HG02588 (cell line): ENCODE data around the gene STX8.

Experiments used
- ATAC-seq: cut with Tn5 transposase; IDR thresholded peaks from one replicate; pipeline ENCODE4 v1.9.1; 2021; ENCODE audit warnings: mild to moderate bottlenecking, moderate library complexity; ENCODE audit not compliant: unreplicated experiment

The STX8 gene

DNA sequence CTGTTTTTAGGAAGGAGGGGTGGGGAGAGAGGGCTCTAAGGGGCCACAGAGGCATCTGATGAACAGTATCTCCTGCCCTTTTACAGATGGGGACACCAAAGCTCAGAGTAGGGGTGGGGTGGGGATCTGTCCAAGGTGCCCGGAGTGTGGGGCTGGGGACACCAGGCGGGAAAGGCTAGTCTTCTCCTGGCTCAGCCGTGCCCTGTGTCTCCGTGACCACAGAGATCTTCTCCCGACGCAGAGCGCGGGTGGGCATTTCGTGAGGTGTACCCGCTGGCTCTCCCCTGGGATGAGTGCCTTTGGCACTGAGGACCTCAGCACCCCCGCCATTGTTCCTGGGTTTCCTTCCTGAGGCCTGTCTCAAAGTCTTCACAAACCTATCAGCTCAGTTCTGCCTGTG, 344.8 kb downstream of the STX8 start:
- ATAC-seq, result no peak

DNA sequence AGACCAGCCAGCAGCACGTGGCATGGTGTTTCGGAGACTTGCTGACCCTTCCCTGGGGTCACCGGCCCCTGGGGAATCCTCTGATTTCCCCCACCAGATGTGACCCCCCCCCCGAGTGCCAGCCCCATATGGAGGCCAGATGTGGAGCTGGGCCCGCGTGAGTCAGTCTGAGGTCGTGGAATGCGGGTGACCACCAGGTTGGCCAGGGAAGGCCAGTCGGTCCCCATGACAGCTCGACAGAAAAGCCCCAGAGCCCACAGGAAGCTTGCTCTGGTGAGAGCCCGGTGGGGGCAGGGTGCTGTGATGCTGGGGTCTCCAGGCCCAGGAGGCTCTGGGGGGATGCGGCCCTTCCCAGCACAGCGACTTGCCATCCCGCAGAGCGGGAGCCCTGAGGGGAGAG, 345.3 kb downstream of the STX8 start:
- no peak for ATAC-seq

DNA sequence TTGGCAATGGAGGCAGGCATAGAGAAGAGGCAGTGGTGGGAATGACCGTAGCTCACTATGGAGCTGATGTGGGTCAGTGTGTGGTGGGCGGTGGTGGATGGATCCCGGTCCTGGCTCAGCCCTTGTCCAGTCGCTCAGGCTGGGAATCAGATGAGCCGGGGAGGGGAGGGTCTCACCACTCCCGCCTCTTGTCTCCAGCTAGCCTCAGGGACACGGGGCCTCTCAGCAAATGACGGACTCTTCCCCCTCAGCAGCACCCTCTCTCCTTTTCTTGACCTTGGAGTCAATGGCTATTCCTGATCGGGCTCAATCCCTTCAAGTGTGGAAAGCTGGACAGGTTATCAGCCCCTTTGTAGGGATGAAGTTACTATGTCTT, 345.8 kb downstream of the STX8 start:
- no peak for ATAC-seq

DNA sequence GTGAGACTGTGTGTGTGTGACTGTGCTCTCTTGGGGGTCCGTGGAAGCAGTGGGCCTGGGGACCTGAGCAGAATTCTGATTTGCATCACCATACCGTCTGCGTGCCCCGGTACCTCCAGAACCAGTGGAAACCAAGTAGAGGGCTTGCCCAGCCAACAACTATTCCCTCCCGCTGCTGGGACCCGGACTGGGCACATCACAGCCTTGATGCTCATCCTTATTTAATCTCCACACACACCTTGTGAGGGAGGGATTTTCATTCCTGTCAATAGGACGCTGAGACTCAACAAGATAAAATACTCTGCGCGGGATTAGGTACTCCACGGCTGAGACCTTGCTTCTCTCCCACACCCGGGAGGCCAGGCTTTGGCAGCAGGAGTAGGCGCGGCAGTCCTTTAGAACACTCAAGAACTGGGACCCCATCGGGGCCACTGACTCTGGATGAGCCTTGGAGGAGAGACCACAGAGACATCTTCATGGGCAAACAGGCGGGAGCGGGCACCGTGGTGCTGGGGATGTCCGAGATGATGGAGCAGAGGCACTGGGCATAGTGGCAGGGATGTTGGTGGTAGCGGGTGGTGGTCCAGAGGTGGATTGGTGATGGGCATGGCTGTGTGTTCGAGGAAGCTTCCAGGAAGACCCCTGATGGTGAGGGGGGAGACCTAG, 346.3 kb downstream of the STX8 start:
- no peak for ATAC-seq

DNA sequence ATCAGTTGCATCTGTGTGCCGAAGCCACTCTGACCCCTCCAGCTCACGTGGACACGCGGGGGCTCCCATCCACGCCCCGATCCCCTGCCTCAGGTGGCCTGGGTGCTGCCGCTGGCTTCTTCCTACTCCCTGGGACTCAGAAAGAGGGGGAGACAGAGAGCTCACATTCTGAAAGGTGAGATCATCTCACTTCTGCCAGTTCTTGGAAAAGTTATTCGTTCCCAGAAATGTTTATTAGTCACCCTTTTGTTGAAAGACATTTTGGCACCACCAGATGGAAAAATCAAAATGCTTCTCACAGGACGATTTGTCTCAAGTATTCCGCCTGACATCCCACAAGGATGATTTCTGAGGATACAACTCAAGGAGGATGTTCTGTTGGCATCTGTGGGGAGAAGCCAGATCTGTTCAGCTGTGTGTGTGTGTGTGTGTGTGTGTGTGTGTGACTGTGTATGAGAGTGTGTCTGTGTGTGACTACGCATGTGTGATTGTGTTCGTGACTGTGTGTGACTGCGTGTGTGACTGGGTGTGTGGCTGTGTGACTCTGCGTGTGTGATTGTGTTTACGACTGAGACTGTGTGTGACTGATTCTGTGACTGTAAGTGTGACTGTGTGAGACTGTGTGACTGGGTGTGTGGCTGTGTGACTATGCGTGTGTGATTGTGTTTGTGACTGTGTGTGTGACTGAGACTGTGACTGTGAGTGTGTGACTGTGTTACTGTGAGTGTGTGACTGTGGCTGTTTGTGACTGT, 347.0 kb downstream of the STX8 start:
- no peak for ATAC-seq

DNA sequence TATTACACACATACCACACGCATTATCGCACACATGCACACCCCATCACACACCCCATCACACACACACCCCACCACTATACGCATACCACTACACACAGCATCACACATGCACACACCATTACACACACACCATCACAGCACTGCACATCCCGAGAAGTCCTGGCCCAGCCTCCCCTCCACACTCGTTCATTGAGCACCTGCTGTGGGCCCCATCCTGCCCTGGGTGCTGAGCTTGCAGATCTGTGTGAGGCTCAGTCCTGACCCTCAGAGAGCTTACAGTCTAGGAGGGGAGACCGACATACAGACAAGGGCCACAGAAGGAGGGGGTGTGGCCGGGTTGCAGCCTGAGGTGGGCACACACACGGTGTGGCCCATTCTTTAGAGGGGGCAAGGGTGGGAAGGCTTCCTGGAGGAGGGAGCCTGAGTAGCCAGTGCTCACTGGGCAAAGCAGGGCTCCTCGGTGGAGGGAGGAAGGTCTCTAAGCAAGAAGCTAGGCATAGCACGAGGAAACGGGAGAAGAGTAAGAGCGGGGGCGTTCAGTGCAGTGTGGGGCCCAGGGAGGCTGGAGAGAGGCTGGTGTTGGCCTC, 347.7 kb downstream of the STX8 start:
- no peak for ATAC-seq

DNA sequence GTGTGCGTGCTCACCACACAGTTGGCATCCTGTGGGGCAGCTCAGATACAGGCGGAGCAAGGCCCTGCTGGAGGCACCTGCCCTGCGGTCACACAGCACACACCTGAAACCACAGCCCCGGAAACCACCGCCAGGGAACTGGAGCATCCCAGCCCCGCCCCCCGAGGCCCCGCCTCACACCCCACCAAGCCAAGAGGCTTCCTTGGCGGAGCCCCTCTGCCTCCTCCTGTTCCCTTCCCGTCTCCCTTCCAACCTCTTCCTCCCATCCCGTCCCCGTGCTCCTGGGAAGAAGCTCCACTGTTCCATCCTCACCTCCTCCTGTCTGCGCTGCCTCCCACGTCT, 348.9 kb downstream of the STX8 start:
- no peak for ATAC-seq

DNA sequence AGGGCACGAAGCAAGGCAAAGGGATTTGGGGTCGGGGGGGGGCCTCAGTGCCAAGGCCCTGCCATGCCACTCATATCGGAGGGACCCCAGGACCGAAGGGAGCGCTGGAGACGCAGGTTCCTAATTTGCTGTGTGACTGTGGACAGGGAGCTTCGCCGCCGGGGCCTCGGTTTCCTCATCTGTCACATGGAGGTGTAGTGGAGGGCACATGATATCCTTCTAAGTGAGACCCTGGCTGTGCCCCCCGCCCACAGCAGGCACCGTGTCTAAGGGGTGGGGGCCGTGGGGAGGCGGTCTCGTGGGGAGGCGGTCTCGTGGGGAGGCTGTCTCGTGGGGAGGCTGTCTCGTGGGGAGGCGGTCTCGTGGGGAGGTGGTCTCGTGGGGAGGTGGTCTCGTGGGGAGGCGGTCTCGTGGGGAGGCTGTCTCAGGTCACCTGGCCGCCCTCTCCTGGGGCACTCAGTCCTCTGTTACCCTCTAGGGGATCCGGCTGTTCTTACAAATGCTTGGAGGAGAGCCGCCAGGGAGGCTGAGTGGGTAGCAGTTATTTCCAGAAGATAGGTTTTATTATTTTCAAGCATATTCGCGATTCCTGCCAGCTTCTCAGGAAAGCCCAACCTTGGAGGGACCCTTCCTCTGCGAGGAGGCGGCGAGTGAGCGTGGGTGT, 349.4 kb downstream of the STX8 start:
- ATAC-seq, result no peak

DNA sequence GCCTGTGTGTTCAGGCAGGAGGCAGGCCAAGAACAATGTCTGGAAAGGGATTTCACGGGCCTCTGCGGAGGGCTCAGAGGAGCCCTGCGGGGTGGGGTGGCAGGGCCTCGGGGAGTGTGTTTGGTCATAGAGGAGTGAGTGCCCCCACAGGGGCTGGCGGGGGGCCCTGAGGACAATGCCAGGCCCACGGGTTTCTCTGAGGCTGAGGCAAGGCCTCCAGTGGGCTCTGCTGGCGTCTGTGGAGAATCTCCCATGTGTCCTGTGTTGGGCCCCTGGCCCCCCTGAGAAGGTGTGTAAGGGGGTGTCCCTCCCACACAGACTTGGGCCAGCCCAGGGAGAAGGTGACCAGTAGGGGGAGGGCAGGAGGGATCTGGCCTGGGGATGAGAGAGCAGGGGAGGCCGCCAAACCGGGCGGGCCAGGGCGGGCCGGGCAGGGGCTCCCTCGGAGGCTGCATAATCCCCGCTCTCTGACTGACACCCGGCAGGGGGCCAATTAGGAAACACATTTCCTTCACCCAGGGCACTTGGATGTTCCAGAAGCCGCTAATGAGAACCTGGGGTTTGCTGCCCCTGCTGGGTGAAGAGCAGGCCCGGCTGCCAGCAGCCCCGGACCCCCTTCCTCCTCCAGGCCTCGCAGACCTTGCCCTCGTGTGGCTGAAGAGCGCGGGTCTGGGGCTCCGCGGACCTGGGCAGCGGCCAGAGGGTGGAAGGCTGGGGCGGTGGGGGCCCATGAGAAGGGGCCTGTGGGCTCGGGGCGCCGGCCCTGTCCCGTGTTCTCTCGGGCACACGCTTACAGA, 350.1 kb downstream of the STX8 start:
- no peak for ATAC-seq

DNA sequence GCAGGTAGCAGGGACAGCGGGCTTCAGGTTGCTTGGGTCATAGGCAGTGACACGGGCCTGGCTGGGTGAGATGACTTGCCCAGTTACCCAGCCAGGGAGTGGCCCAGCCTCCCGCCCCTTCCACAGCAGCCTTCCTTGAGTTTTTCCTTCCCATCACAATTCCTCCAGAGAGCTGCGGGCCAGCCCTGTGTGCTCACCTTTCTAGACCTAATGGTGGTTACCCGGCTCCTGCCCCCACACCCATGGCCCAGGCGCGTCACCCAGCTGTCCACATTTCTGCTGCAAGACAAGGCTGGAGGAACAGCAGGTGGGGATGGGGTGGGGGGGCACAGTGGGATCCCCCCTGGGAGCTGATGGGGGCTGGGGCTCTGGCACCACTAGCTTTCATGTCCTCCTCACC, 351.1 kb downstream of the STX8 start:
- no peak for ATAC-seq

DNA sequence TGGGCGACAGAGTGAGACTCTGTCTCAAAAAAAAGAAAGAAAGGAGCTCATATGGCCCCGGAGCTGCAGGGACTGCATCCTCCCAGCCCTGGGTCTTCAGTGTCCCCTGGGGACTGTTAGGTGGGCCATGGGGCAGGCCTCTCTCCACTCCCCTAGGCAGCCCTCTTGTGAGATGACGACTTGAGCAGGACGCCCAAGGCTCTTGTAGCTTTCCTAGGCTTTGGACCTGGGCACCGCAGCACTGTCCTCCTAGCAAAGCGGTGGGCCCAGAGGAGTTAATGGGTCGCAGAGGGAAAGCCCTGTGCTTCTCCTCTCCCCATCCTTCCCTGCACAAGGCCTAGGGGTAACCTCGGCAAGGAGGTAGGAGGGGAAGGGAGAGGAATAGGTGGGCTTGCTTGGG, 352.1 kb downstream of the STX8 start:
- no peak for ATAC-seq

DNA sequence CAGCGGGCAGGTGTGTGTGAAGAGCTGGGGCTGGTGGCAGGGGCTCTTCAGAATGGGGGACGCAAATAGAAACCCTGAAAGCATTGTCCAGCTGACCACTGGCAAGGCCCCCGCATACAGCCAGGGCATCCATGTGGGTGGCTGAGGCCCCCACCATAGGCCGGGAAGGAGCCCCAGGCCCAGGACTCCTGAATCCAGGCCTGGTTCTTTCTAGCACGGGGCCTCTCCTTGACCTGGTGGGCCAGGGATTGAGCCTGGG, 353.8 kb downstream of the STX8 start:
- ATAC-seq, result no peak

DNA sequence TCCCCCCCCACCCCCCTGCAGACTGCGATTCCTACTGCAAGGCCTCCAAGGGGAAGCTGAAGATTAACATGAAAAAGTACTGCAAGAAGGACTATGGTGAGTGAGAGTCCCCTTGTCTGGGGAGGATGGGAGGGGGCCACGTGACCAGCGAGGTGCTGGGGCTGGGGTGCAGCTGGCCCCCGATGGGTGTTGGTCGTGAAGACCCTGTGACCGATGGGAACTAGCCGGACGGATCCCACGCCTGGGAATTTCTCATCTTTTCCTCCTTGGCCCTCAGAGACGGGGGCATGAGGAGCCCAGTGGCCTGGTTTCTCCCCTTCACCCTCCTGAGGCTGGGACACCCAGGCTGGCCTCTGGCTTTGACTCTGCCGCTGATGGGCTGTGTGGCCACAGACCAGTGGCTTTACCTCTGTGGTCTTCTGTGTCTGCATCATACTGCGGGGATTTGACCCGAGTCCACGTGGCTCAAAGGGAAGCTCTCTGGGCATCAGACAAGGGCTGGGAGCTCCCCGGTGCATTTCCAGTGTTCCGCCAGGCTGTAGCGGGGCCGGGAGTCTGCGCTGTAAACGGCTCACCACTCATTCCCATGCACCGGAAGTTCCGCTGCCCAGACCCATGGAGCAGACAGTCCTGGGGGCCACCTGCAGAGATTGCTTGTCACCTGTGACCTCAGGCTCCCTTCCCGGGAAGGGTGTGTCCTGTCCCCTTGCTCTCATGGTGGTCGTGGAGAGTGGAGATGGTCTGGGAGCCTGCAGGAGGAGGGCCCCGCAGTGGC, 354.3 kb downstream of the STX8 start:
- ATAC-seq, result no peak

DNA sequence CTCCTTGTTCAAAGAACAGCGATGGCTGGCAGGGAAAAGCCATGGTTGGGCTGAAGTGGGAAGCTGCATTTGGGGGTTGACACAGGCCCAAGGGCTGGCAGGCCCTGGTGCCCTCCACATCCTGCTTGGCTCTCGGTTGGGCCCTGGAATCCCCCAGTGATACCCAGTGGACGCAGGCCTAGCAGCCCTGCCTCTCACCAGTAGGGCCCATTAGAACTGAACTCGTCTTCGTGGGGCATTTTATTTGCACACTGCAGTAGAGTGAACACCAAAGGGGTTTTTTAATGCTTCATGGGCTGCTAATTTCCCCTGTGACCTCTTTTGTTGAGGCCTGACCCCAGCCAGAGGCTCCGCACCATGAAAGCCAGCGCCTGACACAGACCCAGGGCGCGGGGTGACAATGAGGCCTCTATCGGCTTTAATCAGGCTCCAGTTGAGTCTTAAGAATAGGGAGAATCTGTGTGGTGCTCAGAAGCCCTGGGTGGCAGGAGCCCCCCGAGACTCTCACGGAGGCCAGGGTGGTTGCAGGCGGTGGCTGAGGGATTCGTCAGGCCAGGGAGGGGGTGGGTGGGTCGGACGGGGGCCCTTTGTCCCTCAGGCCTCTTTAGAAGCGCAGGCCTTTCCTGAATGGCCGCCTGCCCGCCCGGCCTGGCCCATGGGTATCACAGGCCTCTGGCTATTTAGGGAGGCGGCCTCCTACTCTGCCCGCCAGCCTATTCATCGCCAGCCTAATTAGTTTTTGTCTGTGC, 355.0 kb downstream of the STX8 start:
- no peak for ATAC-seq

DNA sequence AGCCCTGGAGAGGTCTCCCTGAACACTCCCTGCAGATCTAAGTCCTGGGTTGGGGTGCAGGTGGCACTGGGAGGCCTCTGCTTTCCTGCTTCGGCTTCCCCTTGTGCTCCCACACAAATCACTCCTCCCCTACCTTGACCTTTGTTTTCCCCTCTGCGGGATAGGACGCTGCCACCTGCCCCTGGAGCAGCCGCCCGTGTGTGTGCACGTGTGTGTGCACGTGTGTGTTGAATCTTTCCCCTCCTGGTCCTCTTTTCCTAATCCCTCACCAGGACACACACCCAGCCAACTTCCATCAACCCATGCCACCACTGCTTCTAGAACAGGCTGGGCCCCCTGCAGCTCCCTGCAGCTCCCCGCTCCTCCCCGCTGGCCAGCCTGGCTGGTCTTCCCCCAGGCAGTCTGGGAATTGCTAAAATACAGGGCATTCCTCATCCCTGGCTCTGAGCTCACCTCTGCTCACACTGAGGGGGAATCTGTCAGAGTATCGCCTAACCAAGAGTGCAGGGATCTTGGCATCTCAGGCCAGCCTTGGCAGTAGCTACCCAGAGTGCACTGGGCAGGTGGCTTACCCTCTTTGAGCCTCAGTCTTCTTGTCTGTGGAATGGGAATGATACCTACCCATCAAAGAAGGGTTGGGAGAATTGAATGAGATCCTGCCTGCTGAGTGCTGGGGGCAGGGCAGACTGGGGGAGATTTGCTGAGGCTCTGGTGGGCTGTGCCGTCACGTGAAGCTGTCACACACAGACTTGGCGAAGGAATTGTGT, 355.8 kb downstream of the STX8 start:
- ATAC-seq, result no peak

DNA sequence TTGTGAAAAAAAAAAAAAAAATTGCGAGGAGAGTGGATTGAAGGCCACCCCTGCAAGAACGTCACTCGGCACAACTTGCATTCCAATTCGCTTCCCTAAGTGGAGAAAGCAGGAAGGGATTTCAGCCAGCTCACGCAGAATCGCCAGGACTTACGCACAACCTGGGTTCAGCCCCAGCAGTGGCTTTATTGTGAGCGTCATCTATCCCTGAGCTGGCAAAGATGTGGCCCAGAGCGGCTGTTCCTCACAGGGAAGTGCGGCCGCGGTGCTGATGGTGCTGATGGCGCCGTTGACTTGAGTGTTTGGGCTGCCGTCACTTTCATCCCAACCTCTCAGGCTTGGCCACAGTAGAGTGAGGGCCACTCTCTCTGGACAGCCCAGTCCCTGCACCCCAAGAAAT, 356.7 kb downstream of the STX8 start:
- no peak for ATAC-seq

DNA sequence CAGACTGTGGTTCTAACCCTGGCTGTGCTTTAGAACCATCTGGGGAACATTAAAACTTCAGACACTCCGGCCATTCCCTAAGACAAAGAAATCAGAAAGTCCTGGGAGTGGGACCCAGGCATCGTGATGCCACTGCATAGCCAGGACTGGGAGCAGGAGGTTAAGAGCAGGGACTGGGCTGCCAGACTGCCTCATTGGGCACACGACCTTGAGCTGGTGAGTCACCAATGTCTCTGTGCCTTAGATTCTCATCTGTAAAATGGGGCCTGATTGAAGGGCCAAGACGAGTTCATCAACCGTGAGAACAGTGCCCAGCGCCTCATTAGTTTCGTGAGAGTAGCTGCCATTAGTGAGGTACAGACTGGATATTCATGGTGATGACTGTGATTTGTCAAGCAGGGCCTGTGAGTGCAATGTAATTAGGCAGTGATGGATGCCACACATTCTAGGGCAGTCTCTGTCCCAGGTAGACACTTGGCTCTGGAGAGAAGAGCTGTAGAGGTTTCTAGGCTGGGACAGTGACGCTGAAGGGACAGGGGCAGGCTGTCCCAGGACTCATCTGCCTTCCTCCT, 357.5 kb downstream of the STX8 start:
- ATAC-seq, result no peak

DNA sequence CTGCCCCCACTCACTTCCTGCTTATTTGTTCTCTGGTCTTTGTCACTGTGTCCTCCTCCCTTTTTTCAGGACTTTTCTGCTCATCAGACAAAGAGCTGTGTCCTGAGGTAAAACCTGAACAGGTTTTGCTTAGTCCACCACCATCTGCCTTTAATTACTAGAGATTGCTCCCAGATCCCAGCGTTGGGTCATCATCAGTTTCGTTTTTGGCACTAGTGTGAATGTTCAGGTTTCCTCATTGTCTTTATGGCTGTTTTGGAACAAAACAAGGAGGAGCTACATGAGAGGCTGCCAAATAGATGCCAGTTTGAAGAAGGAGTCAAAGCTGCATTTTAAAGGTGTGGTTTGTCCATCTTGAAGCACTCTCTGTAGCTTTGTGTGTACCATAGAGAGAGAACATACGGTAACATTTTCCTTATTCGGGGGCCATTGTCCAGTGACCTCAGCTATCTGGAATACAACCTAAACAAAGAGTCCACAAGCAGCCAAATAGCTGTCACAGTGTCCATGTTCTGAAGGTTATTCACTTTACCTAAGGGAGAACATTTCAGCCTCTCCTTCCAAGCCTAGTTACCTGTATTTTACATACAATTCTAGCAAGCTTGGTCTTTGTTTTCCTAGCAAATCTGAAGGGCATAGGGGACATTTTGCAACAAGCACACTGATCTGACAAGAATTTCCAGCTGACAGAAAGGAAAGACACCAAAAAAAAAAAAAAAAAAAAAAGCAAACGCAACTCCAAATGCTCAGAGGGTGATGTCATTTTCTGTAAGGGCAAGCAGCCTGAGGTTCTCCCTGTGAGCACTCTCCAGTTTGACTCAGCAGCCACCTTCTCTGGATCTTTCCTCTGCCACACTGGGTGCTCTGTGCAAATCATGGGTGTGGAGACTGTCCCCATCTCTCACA, 358.2 kb downstream of the STX8 start:
- no peak for ATAC-seq
